CD4-positive, alpha-beta T cell treated with Interleukin-15 for 4 hours (primary cell): ENCODE results near the gene TMEM235.

Experiments used
- DNase-seq: peaks from one replicate; pipeline ENCODE4 v3.0.0-alpha.2; 2020; ENCODE audit warnings: low spot score

Gene TMEM235

DNA sequence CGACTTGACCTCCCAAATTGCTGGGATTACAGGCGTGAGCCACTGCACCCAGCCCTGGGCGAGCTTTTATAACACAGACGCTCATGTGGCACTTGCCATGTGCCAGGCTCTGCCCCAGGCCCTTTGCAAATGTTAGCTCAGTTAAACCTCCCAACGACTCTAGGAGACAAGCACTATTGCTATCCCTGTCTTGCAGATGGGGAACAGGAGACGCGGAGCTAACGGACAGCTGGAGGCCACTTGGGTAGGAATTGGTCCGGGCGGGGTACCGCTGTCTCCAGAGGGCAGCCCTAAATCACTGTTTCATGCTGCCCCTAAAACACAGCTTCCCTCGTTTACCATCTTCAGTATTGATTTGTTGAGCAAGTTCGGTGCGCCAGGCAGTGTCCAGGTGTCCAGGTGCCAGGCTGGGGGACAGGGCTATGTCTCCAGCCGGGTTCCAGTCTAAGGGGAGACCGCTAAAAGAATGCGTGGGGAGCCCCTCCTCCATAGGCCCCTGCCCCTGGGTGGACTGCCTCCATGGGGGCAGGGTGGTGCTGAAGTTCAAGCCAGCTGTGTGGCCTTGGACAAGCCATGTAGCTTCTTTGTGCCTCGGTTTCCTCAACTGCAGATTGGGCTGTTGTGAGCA lies 23.7 kb downstream of the TMEM235 start:
- DNase-seq = no peak

DNA sequence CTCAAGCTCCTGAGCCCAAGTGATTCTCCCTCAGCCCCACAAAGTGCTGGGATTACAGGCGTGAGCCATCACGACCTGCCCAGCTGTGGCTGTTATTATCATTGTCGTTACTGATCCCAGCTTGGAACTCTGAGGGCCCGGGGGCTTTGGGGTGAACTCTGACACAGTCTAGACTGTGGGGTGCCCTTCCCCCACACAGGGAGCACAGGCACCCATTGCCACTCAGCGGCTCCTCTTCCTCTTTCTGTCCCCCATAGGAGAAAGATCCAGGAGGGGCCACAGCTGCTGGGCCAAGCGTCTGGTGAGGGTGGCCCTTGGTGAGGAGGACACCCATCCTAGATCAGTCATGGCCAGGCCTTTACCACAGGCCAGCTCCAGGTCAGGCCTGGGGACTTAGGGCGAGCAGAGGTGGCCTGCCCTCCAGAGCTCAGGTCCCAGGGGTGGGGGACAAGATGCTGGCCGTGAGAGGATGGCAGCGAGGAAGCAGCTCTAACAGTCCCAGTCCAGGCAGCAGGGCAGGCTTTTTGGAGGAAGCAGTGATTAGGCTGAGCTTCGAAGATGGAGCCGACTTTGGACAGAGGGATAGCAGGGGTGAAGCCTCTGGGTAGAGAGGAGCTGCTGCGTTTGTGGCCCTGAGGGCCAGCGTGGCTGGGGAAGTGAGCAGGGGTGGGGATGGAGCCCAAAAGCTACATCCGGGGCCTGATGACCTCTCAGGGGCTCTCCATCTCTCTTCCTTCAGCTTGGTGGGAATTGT lies 24.7 kb downstream of the TMEM235 start:
- no peak for DNase-seq

DNA sequence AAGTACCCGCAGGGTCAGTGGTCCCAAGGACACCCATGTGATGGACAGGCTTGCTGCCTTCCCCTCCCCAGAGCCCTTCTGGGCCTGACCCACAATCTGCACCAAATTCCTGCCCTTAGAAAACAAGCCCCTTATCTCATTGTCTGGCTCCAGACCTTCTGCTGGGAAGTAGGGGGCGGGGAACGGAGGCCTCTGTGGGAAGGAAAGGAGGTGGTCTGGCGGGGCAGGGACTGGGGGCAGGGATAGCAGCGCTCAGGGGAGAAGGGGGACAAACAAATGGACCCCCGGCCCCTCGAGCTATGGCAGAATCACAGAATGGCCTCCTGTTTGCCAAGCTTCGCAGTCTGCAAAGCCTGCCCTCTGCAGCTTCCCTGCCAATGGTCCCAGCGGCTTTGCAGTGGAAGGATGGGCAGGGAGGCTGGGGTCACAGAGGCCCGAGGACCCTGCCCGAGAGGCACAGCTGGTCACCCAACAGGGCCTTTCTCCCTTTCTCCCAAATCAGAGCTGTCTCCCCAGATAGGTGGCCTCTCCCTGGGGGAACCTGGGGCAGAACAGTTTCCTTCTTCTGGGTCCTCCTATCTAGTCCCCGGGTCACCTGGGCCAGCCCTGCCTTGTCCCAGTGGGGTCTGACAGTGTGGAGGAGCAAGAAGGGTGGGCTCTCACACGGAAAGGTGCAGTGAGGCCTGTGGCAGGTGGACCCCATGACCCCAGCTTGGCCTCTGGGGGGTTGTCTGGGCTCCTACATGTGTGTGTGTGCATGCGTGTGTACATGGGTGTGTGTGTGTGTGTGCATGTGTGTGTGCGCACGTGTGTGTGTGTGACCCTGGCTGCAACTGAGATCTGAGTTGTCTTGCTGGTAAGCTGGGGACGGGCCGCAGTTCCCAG lies 25.5 kb downstream of the TMEM235 start:
- no peak for DNase-seq

DNA sequence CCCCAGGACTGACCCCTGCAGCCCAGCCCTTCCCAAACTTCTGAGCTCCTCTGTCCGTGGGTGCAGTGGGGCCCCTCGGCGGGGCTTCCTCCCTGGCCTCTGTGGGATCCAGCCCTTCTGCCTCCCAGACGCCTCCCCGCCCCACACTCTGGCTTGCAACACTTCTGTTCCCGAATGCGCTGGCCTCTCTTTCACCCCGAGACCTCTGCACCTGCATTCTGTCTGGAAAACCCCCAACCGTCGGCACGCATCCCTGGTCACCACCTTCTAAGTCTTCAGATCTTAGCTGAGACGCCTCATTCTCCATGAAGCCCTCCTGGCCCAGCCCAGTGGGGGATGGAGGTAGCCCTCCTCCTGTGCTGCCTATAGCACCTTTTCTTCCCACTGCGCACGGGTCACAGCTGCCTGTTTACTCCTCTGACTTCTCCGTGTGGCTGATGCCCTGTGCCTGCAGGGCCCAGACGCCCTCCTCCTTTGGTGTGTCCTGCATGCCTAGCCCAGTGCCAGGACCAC lies 26.4 kb downstream of the TMEM235 start:
- no peak for DNase-seq

DNA sequence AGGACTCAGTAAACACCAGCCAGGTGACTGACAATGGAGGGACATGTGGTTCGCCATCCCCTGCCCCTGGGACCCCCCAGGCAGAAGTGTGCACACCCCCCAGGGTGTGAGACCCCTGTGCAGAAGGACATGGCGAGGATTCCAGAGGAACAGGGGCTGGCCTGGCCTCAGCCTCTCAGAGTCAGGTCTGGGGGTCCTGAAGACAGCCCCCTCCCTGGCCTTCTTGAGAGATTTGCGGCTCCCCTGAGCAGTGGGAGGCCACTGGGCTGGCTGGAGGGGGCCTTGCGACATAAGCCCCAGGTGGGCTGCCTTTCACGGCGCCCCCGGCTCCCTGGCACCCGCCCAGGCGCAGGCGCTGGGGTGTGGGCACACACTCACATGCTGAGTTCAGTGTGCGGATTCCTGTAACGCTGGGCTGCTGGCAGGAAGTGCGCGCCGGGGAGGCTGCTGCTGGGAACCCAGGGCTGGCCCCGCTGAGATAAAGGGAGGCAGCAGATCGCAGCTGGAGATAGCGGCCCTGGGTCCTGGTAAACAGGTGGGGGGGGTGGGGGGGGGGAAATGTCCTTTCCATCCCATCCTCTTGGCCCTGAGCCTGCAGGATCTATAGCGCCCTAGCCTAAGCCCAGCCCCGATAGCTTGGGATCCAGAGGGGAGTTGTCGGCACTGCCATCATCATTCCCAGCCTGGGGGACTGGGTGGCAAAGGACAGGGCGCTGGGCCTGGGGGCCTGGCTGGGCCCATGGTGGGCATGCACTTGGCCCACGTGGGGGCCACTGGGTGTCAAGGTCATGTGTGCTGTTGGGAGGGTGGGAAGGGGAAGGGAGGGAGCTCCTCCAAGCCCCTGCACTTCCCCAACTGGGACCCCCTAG lies 27.1 kb downstream of the TMEM235 start:
- DNase-seq = peak; percentile 66

DNA sequence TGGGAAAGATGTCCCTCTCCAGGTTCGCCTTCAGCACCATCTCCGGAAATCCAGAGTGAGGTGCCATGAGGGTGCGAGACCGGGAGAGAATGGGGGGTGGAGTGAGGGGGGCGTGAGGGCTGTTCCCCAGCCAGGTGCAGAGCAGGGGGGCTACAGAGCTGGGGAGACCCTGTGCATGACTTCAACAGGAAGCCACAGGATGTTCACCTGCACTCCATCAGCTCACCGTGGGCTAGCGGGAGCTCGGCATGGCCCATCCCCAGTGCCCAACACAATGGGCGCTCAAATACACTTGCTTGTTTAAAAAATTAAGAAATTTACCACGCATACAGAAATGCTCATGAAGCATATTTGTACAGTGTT lies 27.7 kb downstream of the TMEM235 start:
- no peak for DNase-seq

DNA sequence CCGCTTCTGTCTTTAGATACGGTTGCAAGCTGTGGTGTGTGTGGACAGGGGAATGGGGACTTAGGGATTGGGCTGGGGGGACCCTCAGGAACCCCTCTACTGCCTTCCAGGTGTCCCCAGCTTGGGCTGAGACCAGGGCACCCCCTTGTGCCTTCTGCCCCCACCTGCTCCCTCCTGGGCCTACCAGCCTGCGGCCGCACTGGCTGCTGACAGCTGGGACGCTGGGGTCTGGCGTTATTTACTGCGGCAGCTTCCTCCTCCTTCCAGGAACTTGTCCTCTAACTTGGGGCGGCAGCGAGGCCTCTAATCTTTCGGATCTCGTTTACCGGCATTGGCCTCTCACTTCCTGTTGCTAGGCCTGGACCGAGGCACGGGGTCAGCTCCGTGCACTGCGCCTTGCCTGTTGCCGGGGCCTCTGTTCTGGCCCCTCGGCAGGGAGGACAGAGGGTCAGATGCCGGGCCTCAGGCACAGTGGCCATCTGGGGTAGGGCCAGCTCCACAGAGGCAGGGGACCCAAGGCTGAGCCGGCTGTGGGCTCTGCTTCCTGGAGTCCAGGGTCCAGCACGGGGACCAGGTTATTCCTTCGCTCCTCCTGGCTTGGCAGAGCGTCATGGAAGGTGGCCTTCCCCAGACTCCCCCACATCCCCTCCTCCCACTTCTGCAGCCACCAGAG lies 31.8 kb downstream of the TMEM235 start:
- no peak for DNase-seq

DNA sequence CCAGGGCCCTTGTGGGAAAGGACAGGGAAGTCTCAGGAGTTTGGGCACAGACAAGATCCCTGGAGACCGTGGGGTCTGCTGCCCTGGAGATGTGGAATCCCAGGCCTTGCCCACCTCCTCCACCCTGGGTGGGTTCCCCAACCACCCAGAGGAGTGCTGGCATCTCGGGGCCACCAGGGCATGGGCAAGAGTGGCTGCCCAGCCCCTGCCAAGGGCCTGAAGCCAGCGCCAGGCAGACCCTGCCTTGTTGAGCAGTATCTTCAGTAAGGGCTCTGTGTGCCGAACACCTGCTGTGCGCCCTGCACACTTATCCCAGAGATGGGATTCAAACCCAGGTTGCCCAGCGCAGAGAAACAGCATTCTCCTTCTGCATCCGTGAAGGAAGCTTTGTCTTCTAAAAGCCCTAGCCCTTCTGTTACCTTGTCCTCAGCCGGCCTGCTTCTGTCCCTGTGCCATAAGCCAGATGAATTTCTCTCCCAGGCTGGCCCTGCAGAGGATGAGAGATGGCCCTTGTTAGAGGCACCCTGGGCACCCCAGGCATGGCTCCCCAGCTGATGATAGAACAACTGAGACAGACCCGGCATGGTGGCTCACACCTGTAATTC lies 32.4 kb downstream of the TMEM235 start:
- DNase-seq = no peak

DNA sequence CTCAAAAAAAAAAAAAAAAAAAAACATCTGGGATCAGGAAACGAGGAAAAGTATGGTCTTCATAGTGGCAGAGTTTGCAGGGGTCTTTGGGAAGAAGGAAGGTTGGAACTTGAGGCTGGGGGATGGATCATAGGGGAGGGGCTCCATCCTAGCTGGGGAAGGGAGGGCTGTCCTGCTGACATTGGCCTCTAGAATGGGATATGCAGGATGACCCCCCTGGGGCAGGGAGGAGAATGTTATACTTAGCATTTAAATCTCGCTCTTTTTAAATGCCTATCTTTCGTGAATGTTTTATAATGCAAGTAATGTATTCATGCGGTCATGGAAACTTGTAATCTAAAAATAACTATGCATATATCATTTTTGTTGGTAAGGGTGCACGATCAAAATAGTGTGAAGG lies 33.2 kb downstream of the TMEM235 start:
- DNase-seq = no peak

DNA sequence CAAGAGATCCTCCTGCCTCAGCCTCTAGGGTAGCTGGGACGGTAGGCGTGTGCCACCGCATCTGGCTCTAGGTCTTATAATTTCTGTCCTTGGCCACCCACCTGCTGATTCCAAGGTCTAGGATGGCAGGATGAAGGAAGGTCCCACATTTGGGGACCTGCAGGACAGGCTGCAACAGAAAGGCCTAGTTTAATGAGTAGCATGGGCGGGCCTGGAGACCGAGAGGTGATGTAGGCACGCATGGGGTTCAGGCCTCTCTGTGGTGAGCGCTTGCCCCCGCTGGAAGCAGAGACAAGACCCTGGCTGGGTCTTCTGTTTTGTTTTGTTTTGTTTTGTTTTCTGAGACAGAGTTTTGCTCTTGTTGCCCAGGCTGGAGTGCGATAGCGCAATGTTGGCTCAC lies 33.7 kb downstream of the TMEM235 start:
- no peak for DNase-seq

DNA sequence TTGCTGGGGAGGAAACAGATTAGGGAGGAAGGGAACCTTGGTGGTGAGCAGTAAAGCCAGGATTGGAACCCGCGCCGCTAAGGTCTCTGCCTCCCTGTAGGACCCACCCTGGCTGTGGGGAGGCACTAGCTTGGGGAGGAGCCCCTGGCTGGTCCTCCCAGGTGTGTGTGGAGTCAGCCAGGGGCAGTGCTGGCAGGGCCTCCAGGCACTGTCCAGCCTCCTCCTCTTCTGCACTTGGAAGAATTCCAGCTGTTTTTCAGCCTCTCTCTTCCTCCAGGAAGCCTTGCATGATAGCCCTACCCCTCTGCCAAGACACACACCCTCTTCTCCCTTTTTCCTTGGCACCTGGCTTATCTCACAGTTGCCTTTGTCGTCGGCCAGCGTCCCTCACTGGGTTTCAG lies 34.8 kb downstream of the TMEM235 start:
- DNase-seq = no peak

DNA sequence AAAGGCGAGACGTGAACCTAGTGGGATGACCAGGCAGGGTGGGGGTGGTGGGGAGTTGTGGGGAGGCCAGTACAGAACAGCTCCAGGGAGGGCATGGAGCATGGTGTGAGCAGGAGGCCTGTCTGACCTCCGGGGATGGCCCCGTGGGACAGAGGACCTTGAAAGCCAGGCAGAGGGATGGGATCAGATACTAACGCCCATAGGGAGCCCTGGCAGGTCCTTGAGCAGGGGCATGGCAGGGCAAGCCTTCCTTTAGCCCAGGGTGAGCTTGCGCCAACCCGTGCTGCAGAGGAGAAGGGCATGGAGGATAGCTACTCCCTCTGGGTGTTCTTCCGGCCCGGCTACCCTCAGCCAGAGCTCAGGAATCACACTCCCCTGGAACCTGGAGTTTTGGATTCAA lies 35.3 kb downstream of the TMEM235 start:
- DNase-seq = no peak

DNA sequence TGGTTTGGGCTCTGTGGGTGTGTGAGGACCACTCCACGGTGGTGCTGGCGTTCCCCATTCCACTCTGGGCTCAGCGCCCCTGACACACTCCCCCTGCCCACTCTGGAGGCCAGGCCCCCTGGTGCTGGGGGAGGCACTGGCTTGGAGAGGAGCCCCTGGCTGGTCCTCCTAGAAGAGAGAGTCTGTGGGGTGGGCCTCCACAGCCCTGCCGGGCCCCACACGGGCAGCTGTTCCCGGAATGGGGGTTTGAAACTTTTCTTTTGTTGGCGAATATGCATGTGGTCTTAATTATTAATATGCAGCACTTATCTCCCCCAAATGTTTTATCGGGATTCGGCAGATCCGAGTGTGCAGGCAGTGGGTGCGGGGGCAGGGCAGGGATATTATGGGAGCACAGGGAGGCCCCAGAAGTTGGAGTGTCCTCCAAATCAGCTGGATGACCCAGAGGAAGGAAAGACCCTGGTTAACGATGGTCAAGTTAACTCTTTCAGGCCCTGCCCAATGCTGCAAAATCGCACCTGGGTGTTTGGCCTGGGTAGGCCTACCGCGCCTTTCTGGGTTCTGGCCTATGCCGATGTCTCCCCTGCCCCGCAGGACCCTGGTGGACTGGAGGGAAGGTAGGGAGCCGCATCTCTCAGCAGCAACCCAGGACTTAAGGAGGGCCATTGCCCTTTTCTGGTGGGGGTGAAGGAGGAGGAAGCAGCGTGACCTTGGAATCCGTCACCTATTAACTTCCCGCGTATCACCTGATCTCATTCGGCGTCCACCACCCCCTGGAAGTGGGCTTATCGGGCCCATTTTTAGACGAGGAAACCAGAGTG lies 36.0 kb downstream of the TMEM235 start:
- no peak for DNase-seq

DNA sequence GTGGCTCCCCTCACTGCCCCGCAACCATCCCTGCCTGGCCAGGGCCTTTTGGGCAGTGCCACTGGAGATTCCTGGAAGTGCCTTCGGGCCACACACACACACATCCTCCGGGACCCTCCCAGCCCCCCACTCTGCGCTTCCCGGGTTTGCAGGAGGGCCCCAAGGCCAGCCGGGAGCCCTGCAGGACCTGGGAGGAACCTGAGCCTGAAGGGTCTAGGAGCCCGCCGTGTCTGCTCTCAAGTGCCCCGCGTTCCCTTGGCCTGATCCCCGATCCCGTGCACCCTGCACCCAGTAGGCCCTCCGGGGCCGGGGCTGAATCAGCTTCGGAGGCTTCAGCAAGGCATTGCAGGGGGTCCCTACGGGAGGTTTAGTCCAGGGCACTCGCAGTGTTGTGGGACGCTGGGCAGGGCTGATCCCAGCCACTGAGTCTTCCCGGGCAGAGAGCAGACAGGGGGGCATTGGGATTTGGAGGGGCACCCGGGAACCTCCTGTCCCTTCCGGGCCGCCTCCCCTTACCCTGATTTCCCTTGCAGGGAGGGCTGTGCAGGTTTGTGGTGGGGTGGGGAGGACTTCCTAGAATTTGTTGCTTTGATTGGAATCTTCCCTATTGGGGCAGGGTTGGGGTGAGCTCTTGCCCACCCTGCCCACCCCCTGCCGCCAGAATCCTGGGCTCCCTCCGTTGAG lies 36.9 kb downstream of the TMEM235 start:
- DNase-seq = no peak

DNA sequence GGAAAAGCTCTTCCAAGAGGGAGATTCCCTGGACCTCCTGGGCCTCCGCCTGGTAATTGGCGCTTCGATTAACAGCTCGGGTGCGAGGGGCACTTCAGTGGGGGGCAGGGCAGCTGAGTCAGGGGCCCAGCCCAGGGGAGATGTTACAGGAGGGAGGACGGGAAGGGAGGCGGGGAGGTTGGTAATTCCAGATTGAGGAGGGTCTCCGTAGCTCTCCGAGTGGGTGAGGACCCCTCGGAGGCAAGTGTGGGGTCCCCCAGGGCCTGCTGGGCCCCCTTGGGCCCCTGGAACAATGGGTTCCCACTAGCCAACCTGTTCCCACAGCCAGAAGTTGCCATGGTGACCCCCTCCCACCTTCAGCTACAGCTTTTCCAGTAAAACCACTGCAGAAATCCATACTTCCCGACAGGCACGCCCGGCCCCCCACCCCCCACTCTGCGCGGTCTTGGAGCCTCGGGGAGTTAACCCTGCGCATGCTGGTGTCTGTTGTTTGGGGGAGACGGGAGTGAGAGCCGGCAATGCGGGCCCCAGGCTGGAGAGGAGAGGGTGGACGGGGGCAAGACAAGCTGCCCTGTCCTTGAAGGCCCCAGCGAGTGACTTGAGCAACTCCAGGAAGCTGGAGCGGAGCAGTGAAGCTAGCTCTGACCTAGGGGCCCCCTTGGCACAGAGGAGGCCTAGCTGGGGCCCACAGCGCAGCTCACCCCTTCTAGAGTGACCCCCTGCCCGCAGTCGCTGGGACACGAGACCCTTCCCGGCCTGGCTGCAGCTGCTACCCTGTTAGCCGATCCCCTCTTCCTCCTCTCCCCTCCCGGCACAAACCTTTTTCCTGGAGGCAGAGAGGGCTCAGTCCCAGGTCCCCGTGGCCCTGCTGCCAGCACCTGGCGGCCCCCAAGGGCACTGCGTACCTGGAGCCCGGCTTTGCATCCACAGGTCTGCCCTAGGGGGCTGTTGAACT lies 37.8 kb downstream of the TMEM235 start:
- DNase-seq = no peak

DNA sequence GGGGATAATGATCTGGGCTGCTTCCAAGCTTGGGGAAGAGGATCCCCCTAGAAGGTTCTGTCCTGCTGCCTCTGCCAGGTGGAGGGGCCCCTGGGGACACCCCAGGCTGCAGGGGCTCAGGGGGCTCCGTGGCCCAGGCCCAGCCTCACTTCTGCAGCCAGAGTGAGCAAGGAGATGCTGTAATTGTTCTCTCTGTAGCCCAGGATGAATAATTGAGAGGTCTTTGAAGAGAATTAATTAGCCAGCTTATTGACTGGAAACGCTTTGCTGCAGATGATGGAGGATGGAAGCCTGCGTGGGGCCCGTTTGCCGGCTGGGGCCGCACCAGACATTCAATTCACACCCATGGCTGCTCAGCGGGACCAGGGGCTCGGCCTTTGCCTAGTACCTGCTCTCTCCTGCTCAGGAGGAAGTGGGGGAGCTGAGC lies 38.5 kb downstream of the TMEM235 start:
- no peak for DNase-seq

DNA sequence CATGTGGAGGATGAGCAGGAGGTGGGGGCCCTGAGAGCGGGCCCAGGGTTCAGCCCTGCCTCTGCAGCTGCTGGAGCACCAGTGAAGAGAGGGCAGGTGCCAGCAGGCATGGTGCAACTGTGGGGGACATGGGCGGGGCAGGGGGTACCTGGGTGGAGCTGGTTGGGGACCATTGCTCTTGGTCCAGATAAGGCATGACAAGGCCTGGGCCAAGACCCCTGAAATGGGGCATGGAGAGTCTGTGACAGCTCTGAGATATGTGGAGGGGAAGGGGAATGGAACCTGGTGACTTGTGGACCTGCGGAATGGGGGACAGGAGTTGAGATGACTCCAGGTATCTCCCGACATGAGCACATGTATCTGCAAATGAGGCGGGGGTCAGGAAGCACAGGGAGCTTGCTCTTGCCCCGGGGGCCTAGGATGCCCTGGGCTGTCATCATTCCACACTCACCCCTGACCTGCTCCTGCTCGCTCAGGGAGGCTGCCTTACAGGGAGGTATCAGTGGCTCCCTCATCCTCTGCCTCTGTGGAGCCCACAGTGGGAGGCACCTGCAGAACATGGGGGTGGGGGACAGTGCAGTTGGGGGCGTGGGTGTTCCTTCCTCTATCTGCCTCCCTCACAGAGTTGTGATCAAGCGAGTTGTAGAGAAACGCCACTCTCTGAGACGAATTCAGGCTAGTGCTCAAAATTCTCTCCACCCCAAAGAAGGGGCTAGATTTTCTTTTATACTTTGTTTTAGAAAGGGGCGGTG lies 40.2 kb downstream of the TMEM235 start:
- DNase-seq = no peak
